Measurements from ENCODE around the gene CYFIP1.

CYFIP1 gene

DNA sequence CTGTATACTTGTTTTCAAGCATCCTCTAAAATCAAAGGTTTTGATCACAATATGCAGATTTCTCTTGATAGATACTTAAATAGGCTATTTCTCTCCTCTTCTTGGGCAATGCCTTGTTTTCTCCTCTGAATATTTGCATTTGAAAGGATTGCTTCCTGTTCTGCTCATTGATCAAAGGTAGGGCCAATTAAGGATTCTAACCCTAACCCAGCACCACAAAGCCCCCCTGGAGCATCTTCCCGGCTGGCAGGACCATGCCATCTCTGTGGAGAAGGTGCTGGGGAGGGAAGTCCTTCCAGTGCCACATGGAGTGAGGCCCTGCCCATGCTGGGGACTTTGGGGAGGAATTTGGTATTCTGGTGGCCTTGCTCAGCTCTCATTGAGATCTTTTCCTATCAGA lies 153.0 kb downstream of the CYFIP1 start:
- DNase-seq (ENCODE audit: low read depth), result no peak

GRCh38 chr15:22823495-22824128 lies 156.6 kb downstream of the CYFIP1 start:
- no peak overlapping the region for H3K4me3 ChIP-seq (ENCODE audit: low read depth, low read length)
- TF ChIP-seq, protein P1, sequence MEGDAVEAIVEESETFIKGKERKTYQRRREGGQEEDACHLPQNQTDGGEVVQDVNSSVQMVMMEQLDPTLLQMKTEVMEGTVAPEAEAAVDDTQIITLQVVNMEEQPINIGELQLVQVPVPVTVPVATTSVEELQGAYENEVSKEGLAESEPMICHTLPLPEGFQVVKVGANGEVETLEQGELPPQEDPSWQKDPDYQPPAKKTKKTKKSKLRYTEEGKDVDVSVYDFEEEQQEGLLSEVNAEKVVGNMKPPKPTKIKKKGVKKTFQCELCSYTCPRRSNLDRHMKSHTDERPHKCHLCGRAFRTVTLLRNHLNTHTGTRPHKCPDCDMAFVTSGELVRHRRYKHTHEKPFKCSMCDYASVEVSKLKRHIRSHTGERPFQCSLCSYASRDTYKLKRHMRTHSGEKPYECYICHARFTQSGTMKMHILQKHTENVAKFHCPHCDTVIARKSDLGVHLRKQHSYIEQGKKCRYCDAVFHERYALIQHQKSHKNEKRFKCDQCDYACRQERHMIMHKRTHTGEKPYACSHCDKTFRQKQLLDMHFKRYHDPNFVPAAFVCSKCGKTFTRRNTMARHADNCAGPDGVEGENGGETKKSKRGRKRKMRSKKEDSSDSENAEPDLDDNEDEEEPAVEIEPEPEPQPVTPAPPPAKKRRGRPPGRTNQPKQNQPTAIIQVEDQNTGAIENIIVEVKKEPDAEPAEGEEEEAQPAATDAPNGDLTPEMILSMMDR (conservative IDR thresholded peaks at IDR 0.05; ENCODE audit: low read depth, low read length), result no peak
- DNase-seq (ENCODE audit: low read depth), result no peak

More for the DNA sequence above, 153.0 kb downstream of the CYFIP1 start:
- TF ChIP-seq, protein P1 (conservative IDR thresholded peaks at IDR 0.05; ENCODE audit: low read depth, low read length), result no peak
- no peak overlapping the region for H3K4me3 ChIP-seq (ENCODE audit: low read depth, low read length)

DNA sequence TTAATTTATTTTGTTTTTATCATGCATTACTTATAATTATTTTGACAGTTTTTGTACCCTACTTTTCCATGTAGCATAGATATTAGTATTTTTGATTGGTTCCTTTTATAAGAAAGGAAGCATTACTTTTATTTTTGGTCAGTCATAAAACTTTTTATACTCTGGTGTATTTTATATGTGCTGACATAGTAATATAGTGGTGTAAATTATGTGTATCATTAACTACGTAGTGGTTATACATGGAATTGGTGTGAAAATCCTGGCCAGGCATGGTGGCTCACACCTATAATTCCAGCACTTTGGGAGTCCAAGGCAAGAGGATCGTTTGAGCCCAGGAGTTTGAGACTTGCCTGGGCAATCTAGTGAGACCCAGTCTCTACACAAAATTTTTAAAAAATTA lies 160.5 kb downstream of the CYFIP1 start:
- no peak overlapping the region for H3K4me3 ChIP-seq (ENCODE audit: low read depth, low read length)
- no peak for DNase-seq (ENCODE audit: low read depth)
- TF ChIP-seq, protein P1 (conservative IDR thresholded peaks at IDR 0.05; ENCODE audit: low read depth, low read length), result no peak
